ENCODE results near the gene MED17.

Gene MED17

GRCh38 chr11:93819966-93820695, 36.0 kb downstream of the MED17 start:
- Mint-ChIP-seq H3K4me1 (ENCODE audit: low read depth) (no peaks in the 10 kb centered on the region), H3K36me3 (ENCODE audit: low read depth) (peaks cover 13% of the 10 kb centered on the region), H3K27me3 (no peaks in the 10 kb centered on the region), H3K9me3 (no peaks in the 10 kb centered on the region), H3K4me3 (no peak overlapping the region), H3K27ac (no peak overlapping the region)

DNA sequence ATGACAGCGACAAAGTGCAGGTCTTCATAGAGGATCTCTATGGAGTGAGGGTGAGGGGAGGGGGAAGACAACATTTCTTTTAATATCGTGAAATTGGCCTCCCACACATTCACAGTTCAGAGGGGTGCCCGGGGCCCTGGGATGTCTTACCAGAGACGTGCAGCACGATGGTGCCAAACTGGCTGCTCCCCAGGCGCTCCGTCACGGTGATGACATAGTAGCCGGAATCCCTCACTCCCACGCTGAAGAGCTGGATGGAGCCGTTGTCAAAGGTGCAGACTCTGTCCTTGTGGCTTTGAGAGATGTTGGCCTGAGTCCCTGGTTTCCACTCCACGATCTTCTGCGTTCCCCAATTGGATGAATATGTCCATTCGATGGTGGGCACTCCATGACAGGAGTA, 36.8 kb downstream of the MED17 start:
- H3K9me3 Mint-ChIP-seq, result no peaks in the 10 kb centered on the region
- no peaks in the 10 kb centered on the region for H3K27me3 Mint-ChIP-seq
- H3K36me3 Mint-ChIP-seq (ENCODE audit: low read depth), result peaks cover 8% of the 10 kb centered on the region
- no peaks in the 10 kb centered on the region for H3K4me1 Mint-ChIP-seq (ENCODE audit: low read depth)
- no peak overlapping the region for H3K27ac Mint-ChIP-seq
- H3K4me3 Mint-ChIP-seq, result no peak overlapping the region

GRCh38 chr11:93821617-93822016, 37.5 kb downstream of the MED17 start:
- Mint-ChIP-seq H3K27ac (no peak overlapping the region), H3K4me1 (ENCODE audit: low read depth) (no peaks in the 10 kb centered on the region), H3K27me3 (no peaks in the 10 kb centered on the region), H3K36me3 (ENCODE audit: low read depth) (peaks cover 4% of the 10 kb centered on the region), H3K9me3 (no peaks in the 10 kb centered on the region), H3K4me3 (no peak overlapping the region)

DNA sequence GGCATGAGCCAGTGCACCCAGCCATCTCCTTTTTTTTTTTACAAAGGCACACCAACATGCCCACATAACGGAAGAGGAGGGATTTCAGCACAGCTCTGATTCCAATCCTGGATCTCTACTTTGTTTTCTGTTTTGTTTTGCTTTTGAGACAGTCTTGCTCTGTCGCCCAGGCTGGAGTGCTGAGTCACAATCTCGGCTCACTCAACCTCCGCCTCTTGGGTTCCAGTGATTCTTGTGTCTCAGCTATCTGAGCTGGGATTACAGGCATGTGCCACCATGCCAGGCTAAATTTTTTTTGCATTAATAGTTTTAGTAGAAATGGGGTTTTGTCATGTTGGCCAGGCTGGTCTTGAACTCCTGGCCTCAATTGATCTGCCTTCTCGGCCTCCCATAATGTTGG, 38.3 kb downstream of the MED17 start:
- Mint-ChIP-seq H3K27me3 (no peaks in the 10 kb centered on the region), H3K9me3 (no peaks in the 10 kb centered on the region), H3K4me3 (no peak overlapping the region), H3K27ac (no peak overlapping the region), H3K36me3 (ENCODE audit: low read depth) (peaks cover 4% of the 10 kb centered on the region), H3K4me1 (ENCODE audit: low read depth) (no peaks in the 10 kb centered on the region)

DNA sequence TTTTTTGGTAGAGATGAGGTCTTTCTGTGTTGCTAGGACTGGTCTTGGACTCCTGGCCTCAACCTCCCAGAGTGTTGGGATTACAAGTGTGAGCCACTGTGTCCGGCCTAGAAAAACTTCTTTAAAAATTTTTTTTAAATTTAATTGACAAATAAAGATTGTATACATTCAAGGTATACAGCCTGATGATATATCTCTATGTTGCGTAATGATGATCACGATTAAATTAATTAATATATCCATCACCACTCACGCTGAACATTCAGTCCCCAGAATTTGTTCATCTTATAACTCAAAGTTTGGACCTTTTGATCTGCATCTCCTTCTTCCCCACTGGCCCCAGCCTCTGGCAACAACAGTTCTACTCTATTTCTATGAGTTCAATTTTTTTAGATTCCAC, 39.1 kb downstream of the MED17 start:
- H3K4me3 Mint-ChIP-seq, result no peak overlapping the region
- H3K4me1 Mint-ChIP-seq (ENCODE audit: low read depth), result no peaks in the 10 kb centered on the region
- no peaks in the 10 kb centered on the region for H3K27me3 Mint-ChIP-seq
- H3K9me3 Mint-ChIP-seq, result no peaks in the 10 kb centered on the region
- H3K27ac Mint-ChIP-seq, result no peak overlapping the region
- H3K36me3 Mint-ChIP-seq (ENCODE audit: low read depth), result no peaks in the 10 kb centered on the region

GRCh38 chr11:93827363-93827762, 43.3 kb downstream of the MED17 start:
- no peaks in the 10 kb centered on the region for H3K27me3 Mint-ChIP-seq
- H3K4me3 Mint-ChIP-seq, result no peak overlapping the region
- H3K36me3 Mint-ChIP-seq (ENCODE audit: low read depth), result no peaks in the 10 kb centered on the region
- H3K4me1 Mint-ChIP-seq (ENCODE audit: low read depth), result no peaks in the 10 kb centered on the region
- no peaks in the 10 kb centered on the region for H3K9me3 Mint-ChIP-seq
- H3K27ac Mint-ChIP-seq, result no peak overlapping the region

- Mint-ChIP-seq H3K4me3 (no peak overlapping the region), H3K27me3 (no peaks in the 10 kb centered on the region), H3K9me3 (no peaks in the 10 kb centered on the region), H3K36me3 (ENCODE audit: low read depth) (no peaks in the 10 kb centered on the region), H3K27ac (no peak overlapping the region), H3K4me1 (ENCODE audit: low read depth) (no peaks in the 10 kb centered on the region)
These were observed 45.5 kb downstream of the MED17 start for GRCh38 chr11:93829598-93829997.

- H3K27me3 Mint-ChIP-seq, result no peaks in the 10 kb centered on the region
- H3K9me3 Mint-ChIP-seq, result no peaks in the 10 kb centered on the region
- no peak overlapping the region for H3K4me3 Mint-ChIP-seq
- H3K4me1 Mint-ChIP-seq (ENCODE audit: low read depth), result no peaks in the 10 kb centered on the region
- no peak overlapping the region for H3K27ac Mint-ChIP-seq
- no peaks in the 10 kb centered on the region for H3K36me3 Mint-ChIP-seq (ENCODE audit: low read depth)
These were observed 47.5 kb downstream of the MED17 start for GRCh38 chr11:93831343-93832127.

GRCh38 chr11:93832780-93833179, 48.7 kb downstream of the MED17 start:
- H3K27me3 Mint-ChIP-seq, result no peaks in the 10 kb centered on the region
- H3K4me1 Mint-ChIP-seq (ENCODE audit: low read depth), result no peaks in the 10 kb centered on the region
- H3K36me3 Mint-ChIP-seq (ENCODE audit: low read depth), result no peaks in the 10 kb centered on the region
- H3K27ac Mint-ChIP-seq, result no peak overlapping the region
- H3K4me3 Mint-ChIP-seq, result no peak overlapping the region
- H3K9me3 Mint-ChIP-seq, result no peaks in the 10 kb centered on the region

GRCh38 chr11:93838967-93839366, 54.9 kb downstream of the MED17 start:
- H3K36me3 Mint-ChIP-seq (ENCODE audit: low read depth), result no peaks in the 10 kb centered on the region
- no peaks in the 10 kb centered on the region for H3K4me1 Mint-ChIP-seq (ENCODE audit: low read depth)
- no peaks in the 10 kb centered on the region for H3K27me3 Mint-ChIP-seq
- H3K27ac Mint-ChIP-seq, result no peak overlapping the region
- no peaks in the 10 kb centered on the region for H3K9me3 Mint-ChIP-seq
- no peak overlapping the region for H3K4me3 Mint-ChIP-seq

DNA sequence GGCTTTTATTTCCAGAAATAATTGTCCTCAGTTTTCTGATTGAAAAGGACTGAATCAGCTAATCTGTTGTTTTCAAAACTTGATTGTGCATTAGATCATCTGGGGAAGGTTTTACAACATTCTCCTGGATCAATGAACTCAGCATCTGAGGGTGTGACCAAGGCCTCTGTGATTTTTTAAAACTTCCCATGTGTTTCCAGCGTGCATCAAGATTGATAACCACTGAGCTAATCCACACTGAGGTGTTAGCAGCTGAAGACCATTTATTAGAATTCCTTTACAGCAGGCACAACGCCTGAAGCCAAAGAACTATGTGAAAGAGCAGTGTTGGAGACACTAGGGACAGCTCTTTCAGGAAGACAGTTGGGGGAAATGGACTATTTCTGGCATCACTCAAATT, 56.1 kb downstream of the MED17 start:
- H3K27ac Mint-ChIP-seq, result no peak overlapping the region
- no peaks in the 10 kb centered on the region for H3K36me3 Mint-ChIP-seq (ENCODE audit: low read depth)
- H3K4me1 Mint-ChIP-seq (ENCODE audit: low read depth), result no peaks in the 10 kb centered on the region
- no peaks in the 10 kb centered on the region for H3K27me3 Mint-ChIP-seq
- H3K9me3 Mint-ChIP-seq, result no peaks in the 10 kb centered on the region
- H3K4me3 Mint-ChIP-seq, result no peak overlapping the region

DNA sequence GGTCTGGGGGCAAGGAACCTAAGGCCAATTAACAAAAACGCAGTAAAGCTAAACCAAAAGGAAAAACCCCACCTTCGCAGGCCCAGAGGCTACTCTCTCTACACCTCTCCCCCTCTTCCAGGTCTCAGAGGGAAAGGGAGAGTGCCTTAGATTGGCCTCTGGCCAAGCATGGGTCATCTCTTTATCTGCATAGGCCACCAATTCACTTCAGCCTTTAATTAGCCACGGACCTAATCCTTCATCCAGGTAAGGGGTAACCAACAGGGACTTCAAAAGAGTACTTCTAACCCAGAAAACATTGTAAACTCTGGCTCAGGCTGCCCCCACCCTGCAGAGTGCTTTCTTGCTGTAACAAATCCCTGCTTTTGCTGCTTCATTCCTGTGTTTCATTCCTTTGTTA, 56.9 kb downstream of the MED17 start:
- Mint-ChIP-seq H3K36me3 (ENCODE audit: low read depth) (no peaks in the 10 kb centered on the region), H3K27ac (no peak overlapping the region), H3K4me3 (no peak overlapping the region), H3K4me1 (ENCODE audit: low read depth) (no peaks in the 10 kb centered on the region), H3K27me3 (no peaks in the 10 kb centered on the region), H3K9me3 (no peaks in the 10 kb centered on the region)

DNA sequence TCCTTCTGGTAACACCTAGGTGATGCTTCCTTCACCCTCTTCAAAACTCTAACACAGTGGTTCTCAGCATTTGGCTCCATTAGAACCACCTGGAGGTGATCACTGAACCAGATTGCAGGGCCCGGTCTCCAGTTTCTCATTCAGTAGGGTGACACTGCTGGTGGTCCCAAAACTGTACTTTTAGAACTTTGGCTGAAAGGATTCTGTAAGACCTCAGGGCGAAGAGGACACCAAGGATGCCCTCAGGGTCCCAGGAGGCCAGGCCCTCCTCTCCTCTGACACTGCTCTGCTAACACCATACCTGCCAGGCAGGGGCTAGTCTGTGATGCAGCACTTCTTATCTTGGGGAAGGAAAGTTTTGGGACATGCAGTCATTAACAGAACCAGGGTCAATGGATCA, 57.4 kb downstream of the MED17 start:
- no peaks in the 10 kb centered on the region for H3K9me3 Mint-ChIP-seq

DNA sequence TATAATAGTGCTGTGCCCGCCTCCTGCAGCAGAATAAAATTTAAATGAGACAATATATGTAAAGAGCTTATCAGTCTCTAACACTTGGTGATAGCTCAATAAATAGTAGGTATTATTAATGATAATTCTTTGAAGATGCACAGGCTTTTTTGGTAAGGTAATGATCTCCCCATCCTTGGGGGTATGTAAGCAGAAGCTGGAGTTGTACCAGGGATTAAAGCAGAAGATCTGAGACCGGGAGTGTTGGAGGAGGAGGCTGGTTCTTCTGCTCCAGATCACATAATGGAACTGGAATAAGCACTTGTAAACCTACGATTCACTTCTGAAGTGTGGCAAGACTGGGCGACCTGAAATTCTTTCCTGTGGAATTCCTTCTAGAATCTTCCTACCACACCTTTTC, 58.0 kb downstream of the MED17 start:
- peaks cover 4% of the 10 kb centered on the region for H3K27me3 Mint-ChIP-seq
- H3K9me3 Mint-ChIP-seq, result no peaks in the 10 kb centered on the region
- H3K4me3 Mint-ChIP-seq, result no peak overlapping the region
- H3K27ac Mint-ChIP-seq, result no peak overlapping the region
- no peaks in the 10 kb centered on the region for H3K36me3 Mint-ChIP-seq (ENCODE audit: low read depth)
- no peaks in the 10 kb centered on the region for H3K4me1 Mint-ChIP-seq (ENCODE audit: low read depth)

More for the DNA sequence above, 57.4 kb downstream of the MED17 start:
- H3K36me3 Mint-ChIP-seq (ENCODE audit: low read depth), result no peaks in the 10 kb centered on the region
- H3K4me1 Mint-ChIP-seq (ENCODE audit: low read depth), result no peaks in the 10 kb centered on the region
- no peak overlapping the region for H3K4me3 Mint-ChIP-seq
- no peak overlapping the region for H3K27ac Mint-ChIP-seq
- H3K27me3 Mint-ChIP-seq, result peaks cover 2% of the 10 kb centered on the region

DNA sequence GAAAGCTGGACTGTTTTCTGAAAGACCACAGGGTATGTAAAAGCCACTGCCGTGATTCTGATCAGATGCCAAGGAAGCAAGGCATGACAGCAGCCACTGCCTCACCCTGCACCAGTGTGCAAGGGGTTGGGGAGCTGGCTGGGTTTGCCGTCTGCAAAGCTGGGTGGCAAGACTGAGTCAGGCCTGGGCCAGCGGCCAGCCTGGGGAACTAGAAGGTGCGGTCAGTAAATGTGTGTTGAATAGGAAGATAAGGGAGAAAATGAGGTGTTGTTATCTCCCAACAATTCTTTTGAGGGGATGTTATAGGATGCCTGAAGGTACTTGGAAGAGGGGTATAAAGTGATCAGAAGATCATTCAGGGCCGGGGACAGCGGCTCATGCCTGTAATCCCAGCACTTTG, 58.4 kb downstream of the MED17 start:
- no peak overlapping the region for H3K27ac Mint-ChIP-seq
- no peaks in the 10 kb centered on the region for H3K4me1 Mint-ChIP-seq (ENCODE audit: low read depth)
- no peak overlapping the region for H3K4me3 Mint-ChIP-seq
- peaks cover 4% of the 10 kb centered on the region for H3K27me3 Mint-ChIP-seq
- no peaks in the 10 kb centered on the region for H3K36me3 Mint-ChIP-seq (ENCODE audit: low read depth)
- H3K9me3 Mint-ChIP-seq, result no peaks in the 10 kb centered on the region

DNA sequence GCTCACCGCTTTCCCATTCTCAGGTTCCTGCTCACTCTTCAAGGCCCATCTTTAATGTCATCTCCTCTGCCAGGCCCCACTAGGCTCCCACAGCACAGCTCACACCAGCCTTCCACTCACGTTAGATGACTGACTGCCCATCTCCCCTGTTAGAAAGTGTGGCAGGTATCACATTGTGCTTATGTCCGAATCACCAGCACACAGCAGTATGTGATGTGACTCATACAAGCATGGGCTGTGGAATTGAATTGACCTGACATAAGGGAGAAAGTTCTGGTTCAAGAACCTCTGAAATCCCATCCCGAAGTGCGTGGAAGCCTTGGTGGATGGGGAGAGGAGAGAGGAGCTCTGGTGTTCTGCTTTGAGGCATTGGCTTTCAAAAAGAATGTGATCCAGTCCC, 59.8 kb downstream of the MED17 start:
- Mint-ChIP-seq H3K27ac (no peak overlapping the region), H3K36me3 (ENCODE audit: low read depth) (no peaks in the 10 kb centered on the region), H3K4me1 (ENCODE audit: low read depth) (no peaks in the 10 kb centered on the region), H3K27me3 (peaks cover 9% of the 10 kb centered on the region), H3K9me3 (no peaks in the 10 kb centered on the region), H3K4me3 (no peak overlapping the region)
